HG02588 (cell line): ENCODE results near the gene THADA.
"Not testable (repeated sequence)": the region's sequence is repeated elsewhere in the genome, so short reads cannot be mapped to it uniquely, and the experiment has no call there.

ENCODE experiments used
- ATAC-seq: cut with Tn5 transposase; IDR thresholded peaks from one replicate; pipeline ENCODE4 v1.9.1; 2021; ENCODE audit warnings: mild to moderate bottlenecking, moderate library complexity; ENCODE audit not compliant: unreplicated experiment

Gene THADA

GRCh38 chr2:43391201-43391877, 204.5 kb downstream of the THADA start:
- ATAC-seq = no peak

- no peak for ATAC-seq
Measured at GRCh38 chr2:43389581-43390466, 206.0 kb downstream of the THADA start.

- ATAC-seq = no peak
Measured at GRCh38 chr2:43388371-43388770, 207.5 kb downstream of the THADA start.

GRCh38 chr2:43387092-43388062, 208.5 kb downstream of the THADA start:
- ATAC-seq = peak; percentile 78

- not testable (repeated sequence) for ATAC-seq
Measured at GRCh38 chr2:43386679-43387078, 209.2 kb downstream of the THADA start.

GRCh38 chr2:43384143-43384542, 211.7 kb downstream of the THADA start:
- no peak for ATAC-seq

- no peak for ATAC-seq
Measured at GRCh38 chr2:43383533-43383932, 212.3 kb downstream of the THADA start.

- no peak for ATAC-seq
Measured at GRCh38 chr2:43379494-43379893, 216.3 kb downstream of the THADA start.

- no peak for ATAC-seq
Measured at GRCh38 chr2:43377327-43377726, 218.5 kb downstream of the THADA start.

- no peak for ATAC-seq
Measured at GRCh38 chr2:43376523-43377198, 219.2 kb downstream of the THADA start.

GRCh38 chr2:43375746-43376522, 219.9 kb downstream of the THADA start:
- no peak for ATAC-seq

- no peak for ATAC-seq
Measured at GRCh38 chr2:43372416-43373081, 223.3 kb downstream of the THADA start.

GRCh38 chr2:43370705-43371104, 225.1 kb downstream of the THADA start:
- no peak for ATAC-seq

GRCh38 chr2:43370146-43370545, 225.7 kb downstream of the THADA start:
- ATAC-seq = no peak

- no peak for ATAC-seq
Measured at GRCh38 chr2:43368483-43369385, 227.1 kb downstream of the THADA start.

GRCh38 chr2:43367012-43367782, 228.6 kb downstream of the THADA start:
- no peak for ATAC-seq

- ATAC-seq = no peak
Measured at GRCh38 chr2:43363120-43363519, 232.7 kb downstream of the THADA start.
